Measurements from ENCODE around the gene NDUFAB1.
"Not testable (repeated sequence)": the region's sequence is repeated elsewhere in the genome, so short reads cannot be mapped to it uniquely, and the experiment has no call there.

The NDUFAB1 gene

GRCh38 chr16:23564575-23565363, 31.3 kb downstream of the NDUFAB1 start:
- Histone ChIP-seq H3K36me3 (ENCODE audit: insufficient read depth, low read length) (peaks cover 83% of the 10 kb centered on the region), H3K27ac (ENCODE audit: low read depth, low read length) (no peak overlapping the region), H3K4me3 (ENCODE audit: low read depth in 1 of 2, low read length in 2 of 2) (no peak overlapping the region), H3K4me1 (ENCODE audit: insufficient read depth, low read length) (peaks cover 7% of the 10 kb centered on the region), H3K9me3 (ENCODE audit: low read length) (no peaks in the 10 kb centered on the region), H3K9ac (ENCODE audit: low read length) (no peak overlapping the region), H3K27me3 (ENCODE audit: control insufficient read depth in 1 of 2, insufficient read depth in 2 of 2, low read length in 2 of 2) (no peaks in the 10 kb centered on the region)

- peaks cover 19% of the 10 kb centered on the region for H3K4me1 ChIP-seq (ENCODE audit: insufficient read depth, low read length)
- H3K27me3 ChIP-seq (ENCODE audit: control insufficient read depth in 1 of 2, insufficient read depth in 2 of 2, low read length in 2 of 2): no peaks in the 10 kb centered on the region
- H3K27ac ChIP-seq (ENCODE audit: low read depth, low read length): no peak overlapping the region
- H3K9me3 ChIP-seq (ENCODE audit: low read length): no peaks in the 10 kb centered on the region
- H3K9ac ChIP-seq (ENCODE audit: low read length): no peak overlapping the region
- H3K36me3 ChIP-seq (ENCODE audit: insufficient read depth, low read length): peaks cover 80% of the 10 kb centered on the region
- no peak overlapping the region for H3K4me3 ChIP-seq (ENCODE audit: low read depth in 1 of 2, low read length in 2 of 2)
Measured at GRCh38 chr16:23563186-23563585, 32.9 kb downstream of the NDUFAB1 start.

- H3K4me1 ChIP-seq (ENCODE audit: insufficient read depth, low read length): peaks cover 19% of the 10 kb centered on the region
- H3K4me3 ChIP-seq (ENCODE audit: low read depth in 1 of 2, low read length in 2 of 2): no peak overlapping the region
- no peaks in the 10 kb centered on the region for H3K27me3 ChIP-seq (ENCODE audit: control insufficient read depth in 1 of 2, insufficient read depth in 2 of 2, low read length in 2 of 2)
- no peak overlapping the region for H3K9ac ChIP-seq (ENCODE audit: low read length)
- peaks cover 74% of the 10 kb centered on the region for H3K36me3 ChIP-seq (ENCODE audit: insufficient read depth, low read length)
- H3K27ac ChIP-seq (ENCODE audit: low read depth, low read length): no peak overlapping the region
- no peaks in the 10 kb centered on the region for H3K9me3 ChIP-seq (ENCODE audit: low read length)
Measured at GRCh38 chr16:23562505-23562904, 33.6 kb downstream of the NDUFAB1 start.

GRCh38 chr16:23561586-23561985, 34.5 kb downstream of the NDUFAB1 start:
- H3K27ac ChIP-seq (ENCODE audit: low read depth, low read length): no peak overlapping the region
- H3K9me3 ChIP-seq (ENCODE audit: low read length): no peaks in the 10 kb centered on the region
- peaks cover 65% of the 10 kb centered on the region for H3K36me3 ChIP-seq (ENCODE audit: insufficient read depth, low read length)
- peaks cover 23% of the 10 kb centered on the region for H3K4me1 ChIP-seq (ENCODE audit: insufficient read depth, low read length)
- no peak overlapping the region for H3K4me3 ChIP-seq (ENCODE audit: low read depth in 1 of 2, low read length in 2 of 2)
- no peaks in the 10 kb centered on the region for H3K27me3 ChIP-seq (ENCODE audit: control insufficient read depth in 1 of 2, insufficient read depth in 2 of 2, low read length in 2 of 2)
- no peak overlapping the region for H3K9ac ChIP-seq (ENCODE audit: low read length)

- Histone ChIP-seq H3K4me3 (ENCODE audit: low read depth in 1 of 2, low read length in 2 of 2) (peak overlapping the region; percentile 81 to 82), H3K27me3 (ENCODE audit: control insufficient read depth in 1 of 2, insufficient read depth in 2 of 2, low read length in 2 of 2) (no peaks in the 10 kb centered on the region), H3K36me3 (ENCODE audit: insufficient read depth, low read length) (peaks cover 37% of the 10 kb centered on the region), H3K4me1 (ENCODE audit: insufficient read depth, low read length) (peaks cover 26% of the 10 kb centered on the region), H3K27ac (ENCODE audit: low read depth, low read length) (peak overlapping the region; percentile 89), H3K9ac (ENCODE audit: low read length) (peak overlapping the region; percentile 74), H3K9me3 (ENCODE audit: low read length) (no peaks in the 10 kb centered on the region)
Measured at GRCh38 chr16:23557779-23558702, 38.1 kb downstream of the NDUFAB1 start.

- peak within 1 kb of the TSS; percentile 89 for H3K27ac ChIP-seq (ENCODE audit: low read depth, low read length)
- H3K27me3 ChIP-seq (ENCODE audit: control insufficient read depth in 1 of 2, insufficient read depth in 2 of 2, low read length in 2 of 2): no peaks in the 10 kb centered on the region
- peaks cover 35% of the 10 kb centered on the region for H3K36me3 ChIP-seq (ENCODE audit: insufficient read depth, low read length)
- H3K4me1 ChIP-seq (ENCODE audit: insufficient read depth, low read length): peaks cover 26% of the 10 kb centered on the region
- peak within 1 kb of the TSS; percentile 81 to 82 for H3K4me3 ChIP-seq (ENCODE audit: low read depth in 1 of 2, low read length in 2 of 2)
- no peaks in the 10 kb centered on the region for H3K9me3 ChIP-seq (ENCODE audit: low read length)
- peak within 1 kb of the TSS; percentile 74 for H3K9ac ChIP-seq (ENCODE audit: low read length)
Measured at GRCh38 chr16:23556881-23557778, 39.0 kb downstream of the NDUFAB1 start, which contains the start of the genes EARS2 and UBFD1. Gene EARS2, minus strand, starts transcription at chr16:23557350. Its CDS starts 7 bp downstream, at chr16:23557343. Gene UBFD1, plus strand, starts transcription at chr16:23557727. Its CDS starts 16 bp downstream, at chr16:23557743.

- Histone ChIP-seq H3K4me3 (ENCODE audit: low read depth in 1 of 2, low read length in 2 of 2) (no peak overlapping the region), H3K4me1 (ENCODE audit: insufficient read depth, low read length) (peaks cover 19% of the 10 kb centered on the region), H3K27ac (ENCODE audit: low read depth, low read length) (no peak overlapping the region), H3K36me3 (ENCODE audit: insufficient read depth, low read length) (peaks cover 29% of the 10 kb centered on the region), H3K27me3 (ENCODE audit: control insufficient read depth in 1 of 2, insufficient read depth in 2 of 2, low read length in 2 of 2) (no peaks in the 10 kb centered on the region), H3K9ac (ENCODE audit: low read length) (no peak overlapping the region), H3K9me3 (ENCODE audit: low read length) (no peaks in the 10 kb centered on the region)
Measured at GRCh38 chr16:23554536-23554935, 41.6 kb downstream of the NDUFAB1 start.

- no peaks in the 10 kb centered on the region for H3K27me3 ChIP-seq (ENCODE audit: control insufficient read depth in 1 of 2, insufficient read depth in 2 of 2, low read length in 2 of 2)
- no peaks in the 10 kb centered on the region for H3K9me3 ChIP-seq (ENCODE audit: low read length)
- H3K9ac ChIP-seq (ENCODE audit: low read length): no peak overlapping the region
- H3K27ac ChIP-seq (ENCODE audit: low read depth, low read length): no peak overlapping the region
- peaks cover 41% of the 10 kb centered on the region for H3K36me3 ChIP-seq (ENCODE audit: insufficient read depth, low read length)
- peaks cover 7% of the 10 kb centered on the region for H3K4me1 ChIP-seq (ENCODE audit: insufficient read depth, low read length)
- H3K4me3 ChIP-seq (ENCODE audit: low read depth in 1 of 2, low read length in 2 of 2): no peak overlapping the region
Measured at GRCh38 chr16:23552161-23552560, 44.0 kb downstream of the NDUFAB1 start.

- Histone ChIP-seq H3K9ac (ENCODE audit: low read length) (no peak overlapping the region), H3K4me1 (ENCODE audit: insufficient read depth, low read length) (no peaks in the 10 kb centered on the region), H3K27ac (ENCODE audit: low read depth, low read length) (no peak overlapping the region), H3K4me3 (ENCODE audit: low read depth in 1 of 2, low read length in 2 of 2) (no peak overlapping the region), H3K27me3 (ENCODE audit: control insufficient read depth in 1 of 2, insufficient read depth in 2 of 2, low read length in 2 of 2) (no peaks in the 10 kb centered on the region), H3K36me3 (ENCODE audit: insufficient read depth, low read length) (peaks cover 59% of the 10 kb centered on the region), H3K9me3 (ENCODE audit: low read length) (no peaks in the 10 kb centered on the region)
Measured at GRCh38 chr16:23549938-23550337, 46.2 kb downstream of the NDUFAB1 start.

GRCh38 chr16:23544436-23544835, 51.7 kb downstream of the NDUFAB1 start:
- H3K9me3 ChIP-seq (ENCODE audit: low read length): no peaks in the 10 kb centered on the region
- H3K9ac ChIP-seq (ENCODE audit: low read length): no peak overlapping the region
- no peaks in the 10 kb centered on the region for H3K4me1 ChIP-seq (ENCODE audit: insufficient read depth, low read length)
- peaks cover 61% of the 10 kb centered on the region for H3K36me3 ChIP-seq (ENCODE audit: insufficient read depth, low read length)
- H3K4me3 ChIP-seq (ENCODE audit: low read depth in 1 of 2, low read length in 2 of 2): no peak overlapping the region
- H3K27ac ChIP-seq (ENCODE audit: low read depth, low read length): no peak overlapping the region
- no peaks in the 10 kb centered on the region for H3K27me3 ChIP-seq (ENCODE audit: control insufficient read depth in 1 of 2, insufficient read depth in 2 of 2, low read length in 2 of 2)

- H3K36me3 ChIP-seq (ENCODE audit: insufficient read depth, low read length): peaks cover 38% of the 10 kb centered on the region
- not testable (repeated sequence) for H3K4me1 ChIP-seq (ENCODE audit: insufficient read depth, low read length); H3K4me3 ChIP-seq (ENCODE audit: low read depth in 1 of 2, low read length in 2 of 2); H3K9ac ChIP-seq (ENCODE audit: low read length); H3K27ac ChIP-seq (ENCODE audit: low read depth, low read length); H3K9me3 ChIP-seq (ENCODE audit: low read length); H3K27me3 ChIP-seq (ENCODE audit: control insufficient read depth in 1 of 2, insufficient read depth in 2 of 2, low read length in 2 of 2)
Measured at GRCh38 chr16:23540817-23541178, 55.3 kb downstream of the NDUFAB1 start.

All from muscle layer of colon (tissue), 2 donors.